ENCODE results near the gene CREB3L1. TPM values are rescaled to one million over a fixed set of nuclear protein-coding genes. Genes with fewer than 3 reads are reported as not detected.

CREB3L1 gene
- total RNA-seq, 1 donor from 2014 or later: not detected

DNA sequence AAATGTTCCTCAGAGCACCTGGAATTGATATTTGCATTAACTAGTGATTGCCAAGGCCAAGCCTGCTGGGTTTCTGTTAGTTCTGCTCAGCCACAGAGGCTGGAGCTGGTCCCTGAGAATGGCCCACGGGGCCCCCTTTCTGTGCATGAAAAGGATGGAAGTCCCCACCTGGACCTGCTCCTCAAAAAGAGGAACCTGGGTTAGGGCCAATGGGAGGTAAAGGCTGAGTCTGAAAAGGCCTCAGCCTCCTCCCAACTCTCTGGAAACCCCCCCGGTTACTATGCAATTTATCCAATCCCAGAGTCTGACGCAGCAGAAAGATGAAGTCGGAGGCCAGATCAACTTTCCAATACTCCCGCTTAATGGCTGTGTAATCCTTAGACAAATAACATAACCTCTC lies 6.8 kb upstream of the CREB3L1 start:
- no peaks in the 10 kb centered on the region for H3K36me3 Mint-ChIP-seq (ENCODE audit: low read depth)
- ChIA-PET CTCF (no interaction called here), POLR2A (no interaction called here)
- no peak overlapping the region for H3K4me3 Mint-ChIP-seq
- TF ChIP-seq, protein P1, sequence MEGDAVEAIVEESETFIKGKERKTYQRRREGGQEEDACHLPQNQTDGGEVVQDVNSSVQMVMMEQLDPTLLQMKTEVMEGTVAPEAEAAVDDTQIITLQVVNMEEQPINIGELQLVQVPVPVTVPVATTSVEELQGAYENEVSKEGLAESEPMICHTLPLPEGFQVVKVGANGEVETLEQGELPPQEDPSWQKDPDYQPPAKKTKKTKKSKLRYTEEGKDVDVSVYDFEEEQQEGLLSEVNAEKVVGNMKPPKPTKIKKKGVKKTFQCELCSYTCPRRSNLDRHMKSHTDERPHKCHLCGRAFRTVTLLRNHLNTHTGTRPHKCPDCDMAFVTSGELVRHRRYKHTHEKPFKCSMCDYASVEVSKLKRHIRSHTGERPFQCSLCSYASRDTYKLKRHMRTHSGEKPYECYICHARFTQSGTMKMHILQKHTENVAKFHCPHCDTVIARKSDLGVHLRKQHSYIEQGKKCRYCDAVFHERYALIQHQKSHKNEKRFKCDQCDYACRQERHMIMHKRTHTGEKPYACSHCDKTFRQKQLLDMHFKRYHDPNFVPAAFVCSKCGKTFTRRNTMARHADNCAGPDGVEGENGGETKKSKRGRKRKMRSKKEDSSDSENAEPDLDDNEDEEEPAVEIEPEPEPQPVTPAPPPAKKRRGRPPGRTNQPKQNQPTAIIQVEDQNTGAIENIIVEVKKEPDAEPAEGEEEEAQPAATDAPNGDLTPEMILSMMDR (IDR thresholded peaks at IDR 0.05): no peak
- no peak overlapping the region for H3K27ac Mint-ChIP-seq
- ATAC-seq (ENCODE audit: low read depth) (no peak), DNase-seq (no peak)
- H3K9me3 Mint-ChIP-seq: no peaks in the 10 kb centered on the region
- H3K4me1 Mint-ChIP-seq: no peaks in the 10 kb centered on the region
- H3K27me3 Mint-ChIP-seq: peaks cover 10% of the 10 kb centered on the region
- intact Hi-C loops (cut with micrococcal nuclease): no loop called here

DNA sequence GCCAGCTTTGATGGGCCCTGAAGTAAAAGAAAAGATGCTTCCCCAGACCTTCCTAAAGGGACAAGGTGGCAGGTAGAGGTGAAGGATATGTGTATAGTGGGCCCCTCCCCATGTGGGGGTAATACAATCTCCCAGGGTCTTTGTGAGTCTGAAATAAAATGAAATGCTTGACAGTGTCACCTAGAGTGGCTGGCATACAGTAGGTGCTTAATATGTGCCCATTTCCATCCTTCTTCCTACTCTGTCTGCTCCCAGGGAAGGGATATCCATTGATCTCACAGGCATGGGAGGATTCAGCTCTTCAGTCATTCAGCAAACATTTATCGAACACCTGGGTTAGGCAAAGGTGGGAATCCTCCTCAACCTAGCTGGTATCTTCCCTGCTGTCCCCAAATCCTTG lies 6.1 kb upstream of the CREB3L1 start:
- Mint-ChIP-seq H3K9me3 (no peaks in the 10 kb centered on the region), H3K27me3 (peaks cover 12% of the 10 kb centered on the region), H3K4me3 (no peak overlapping the region), H3K4me1 (no peaks in the 10 kb centered on the region), H3K27ac (no peak overlapping the region), H3K36me3 (ENCODE audit: low read depth) (no peaks in the 10 kb centered on the region)
- ChIA-PET POLR2A (no interaction called here), CTCF (no interaction called here)
- ATAC-seq (ENCODE audit: low read depth) (no peak), DNase-seq (no peak)
- TF ChIP-seq, protein P1 (IDR thresholded peaks at IDR 0.05): no peak
- intact Hi-C loops (cut with micrococcal nuclease): no loop called here

DNA sequence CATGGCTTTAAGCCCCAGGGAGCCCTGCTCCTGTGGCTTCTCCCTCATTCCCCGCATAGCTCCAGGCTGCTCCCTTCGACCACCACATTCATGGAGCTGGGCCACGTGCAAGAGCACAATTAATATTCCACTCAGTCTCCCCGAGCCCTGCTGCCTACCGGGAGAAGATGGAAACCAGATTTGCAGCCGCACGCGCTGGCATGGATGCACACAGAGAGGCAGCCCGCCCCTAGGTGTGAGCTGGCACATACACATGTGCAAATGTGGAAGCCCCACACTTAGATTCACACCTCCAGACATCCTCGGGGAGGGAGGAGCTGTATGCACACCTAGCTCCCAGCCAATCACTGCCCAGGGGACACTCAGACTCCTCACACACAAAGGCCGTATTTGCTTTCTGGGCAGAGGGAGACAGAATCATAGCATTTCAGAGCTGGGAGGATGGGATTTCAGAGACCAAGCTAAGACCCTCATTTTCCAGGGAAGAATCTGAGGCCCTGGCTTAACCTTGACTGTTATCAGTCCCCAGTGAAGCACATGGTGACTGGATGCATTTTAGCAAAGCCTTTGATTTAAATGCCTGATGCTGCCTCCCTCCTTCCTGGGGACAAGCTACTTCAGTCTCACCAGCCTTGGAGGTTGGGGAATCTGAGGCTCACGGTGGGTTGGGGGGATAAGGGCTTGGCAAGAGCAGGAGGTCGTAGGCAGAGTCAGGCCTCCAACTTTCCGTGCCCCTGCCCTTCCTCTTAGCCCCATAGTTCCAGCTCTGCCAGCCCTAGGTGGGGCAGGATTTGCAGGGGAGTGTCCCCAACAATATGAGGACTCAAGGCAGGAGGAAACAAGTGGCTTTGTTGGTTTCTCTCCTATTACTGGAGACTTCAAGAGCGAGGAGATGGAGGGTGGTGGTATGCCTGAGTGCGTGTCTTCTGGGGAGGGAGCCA lies 5.3 kb upstream of the CREB3L1 start:
- H3K9me3 Mint-ChIP-seq: no peaks in the 10 kb centered on the region
- DNase-seq: no peak
- intact Hi-C loops (cut with micrococcal nuclease): no loop called here
- ChIA-PET CTCF (no interaction called here), POLR2A (no interaction called here)
- no peaks in the 10 kb centered on the region for H3K4me1 Mint-ChIP-seq
- H3K36me3 Mint-ChIP-seq (ENCODE audit: low read depth): no peaks in the 10 kb centered on the region
- peaks cover 18% of the 10 kb centered on the region for H3K27me3 Mint-ChIP-seq
- no peak overlapping the region for H3K27ac Mint-ChIP-seq
- H3K4me3 Mint-ChIP-seq: no peak overlapping the region
- no peak for ATAC-seq (ENCODE audit: low read depth)
- TF ChIP-seq, protein P1 (IDR thresholded peaks at IDR 0.05): no peak

DNA sequence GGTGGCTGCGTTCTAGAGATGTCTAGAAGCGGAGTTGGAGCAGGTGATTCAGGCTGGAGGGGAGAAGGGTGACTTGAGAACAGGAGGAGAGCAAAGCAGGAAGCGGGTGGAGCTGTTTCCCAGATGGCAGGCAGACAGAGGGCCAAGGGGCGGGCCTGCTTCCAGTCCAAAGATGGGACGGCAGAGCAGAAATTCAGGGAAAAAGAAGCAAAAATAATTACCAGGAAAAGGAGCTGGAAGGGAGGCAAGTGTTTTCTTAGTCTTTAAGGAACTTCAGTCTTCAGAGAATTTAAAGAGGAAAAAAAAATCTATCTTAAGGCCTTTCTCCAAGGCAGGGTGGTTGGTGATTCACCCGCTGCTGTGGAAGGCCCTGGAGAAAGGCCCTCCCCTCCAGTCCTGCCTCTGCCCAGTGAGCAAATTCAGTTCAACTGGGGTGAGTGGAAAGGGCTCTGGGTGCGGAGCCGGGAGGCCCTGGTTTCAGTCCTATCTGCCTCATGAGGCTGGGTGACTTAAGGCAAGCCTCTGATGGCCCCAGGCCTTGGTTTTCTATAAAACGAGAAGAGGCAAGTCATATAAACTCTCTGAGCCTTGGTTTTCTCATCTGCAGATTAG lies 4.5 kb upstream of the CREB3L1 start:
- ATAC-seq (ENCODE audit: low read depth): no peak
- ChIA-PET POLR2A (no interaction called here), CTCF (no interaction called here)
- intact Hi-C loops (cut with micrococcal nuclease): no loop called here
- no peak for DNase-seq
- Mint-ChIP-seq H3K36me3 (ENCODE audit: low read depth) (no peaks in the 10 kb centered on the region), H3K9me3 (no peaks in the 10 kb centered on the region), H3K27ac (no peak overlapping the region), H3K27me3 (peaks cover 18% of the 10 kb centered on the region), H3K4me3 (no peak overlapping the region), H3K4me1 (peaks cover 3% of the 10 kb centered on the region)
- TF ChIP-seq, protein P1 (IDR thresholded peaks at IDR 0.05): no peak

DNA sequence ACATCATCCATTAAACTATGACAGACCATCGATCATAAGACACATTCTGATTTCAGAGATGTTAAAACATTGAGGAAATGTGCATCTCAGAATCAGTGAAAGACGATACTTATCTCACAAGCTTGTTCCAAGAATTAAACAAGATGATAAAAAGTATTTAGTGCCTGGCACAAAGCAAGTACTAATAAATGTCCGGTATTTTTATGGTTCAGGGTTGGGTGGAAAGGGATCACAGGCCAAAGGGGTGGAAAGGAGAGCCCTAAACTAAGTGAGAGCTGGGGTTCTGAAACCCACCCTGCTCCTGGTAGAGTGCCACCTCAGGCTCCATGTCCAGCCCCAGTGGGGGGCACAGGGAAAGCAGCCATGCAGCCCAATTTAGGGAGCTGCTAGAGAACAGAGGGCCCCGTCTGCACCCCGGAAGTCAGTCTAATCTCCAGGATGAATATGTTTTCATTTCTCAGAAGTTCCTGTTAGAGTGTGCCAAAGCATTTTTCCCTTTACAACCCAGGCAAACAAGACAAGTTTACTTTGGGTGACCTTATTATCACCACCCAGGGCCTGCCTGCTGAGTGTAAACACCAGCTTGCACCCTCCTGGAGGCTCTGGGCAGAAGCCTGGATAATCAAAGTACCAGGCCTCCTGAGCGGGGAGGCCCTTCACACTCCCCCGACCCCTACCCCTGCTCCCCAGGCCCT lies 3.8 kb upstream of the CREB3L1 start:
- CTCF ChIA-PET: no interaction called here

More for the DNA sequence above, 3.8 kb upstream of the CREB3L1 start:
- intact Hi-C loops (cut with micrococcal nuclease): no loop called here
- Mint-ChIP-seq H3K36me3 (ENCODE audit: low read depth) (no peaks in the 10 kb centered on the region), H3K9me3 (no peaks in the 10 kb centered on the region), H3K4me3 (no peak overlapping the region), H3K4me1 (peaks cover 4% of the 10 kb centered on the region), H3K27ac (no peak overlapping the region), H3K27me3 (peaks cover 18% of the 10 kb centered on the region)
- POLR2A ChIA-PET: no interaction called here
- TF ChIP-seq, protein P1 (IDR thresholded peaks at IDR 0.05): no peak
- DNase-seq (no peak), ATAC-seq (ENCODE audit: low read depth) (no peak)
